Esophagus mucosa (tissue), 1 donor: ENCODE data around the gene DESI2. TPM values are rescaled to one million over a fixed set of nuclear protein-coding genes. Genes with fewer than 3 reads are reported as not detected.
A peak's percentile ranks its signal among the peaks of the same experiment; 100 is the strongest.

Source experiments
- ATAC-seq: fragments of 200-7000 bp; cut with Tn5 transposase; one replicate; pipeline ENCODE4 v1.9.1; 2020
- total RNA-seq: library from RNA; stranded (reverse); gene quantifications from one replicate; pipeline ENCODE4 v1.2.4, GENCODE V29; 2023
- donor health status: DM: yes; HTN: yes; CAD: no.

DESI2 gene
- 17.0 TPM for total RNA-seq

GRCh38 chr1:244652623-244653438 lies at the start of gene DESI2:
Gene DESI2 (plus strand): TSS chr1:244653126. CDS start chr1:244653314, 188 bp downstream.
- ATAC-seq = peak; percentile 99

GRCh38 chr1:244603498-244603897 lies 49.4 kb upstream of the DESI2 start:
- ATAC-seq = no peak

GRCh38 chr1:244605835-244606370 lies 47.0 kb upstream of the DESI2 start:
- no peak for ATAC-seq

GRCh38 chr1:244614113-244614836 lies 38.7 kb upstream of the DESI2 start:
- ATAC-seq = peak; percentile 35

- no peak for ATAC-seq
Observed at GRCh38 chr1:244614879-244615278, 38.0 kb upstream of the DESI2 start.

- no peak for ATAC-seq
Observed at GRCh38 chr1:244615301-244615700, 37.6 kb upstream of the DESI2 start.

GRCh38 chr1:244626709-244627108 lies 26.2 kb upstream of the DESI2 start:
- no peak for ATAC-seq

GRCh38 chr1:244628789-244629188 lies 24.1 kb upstream of the DESI2 start:
- ATAC-seq = no peak

GRCh38 chr1:244633140-244633539 lies 19.8 kb upstream of the DESI2 start:
- ATAC-seq = no peak

- ATAC-seq = no peak
Observed at GRCh38 chr1:244634546-244634945, 18.4 kb upstream of the DESI2 start.

GRCh38 chr1:244636488-244637259 lies 16.3 kb upstream of the DESI2 start:
- no peak for ATAC-seq

- ATAC-seq = no peak
Observed at GRCh38 chr1:244639561-244639960, 13.4 kb upstream of the DESI2 start.

- no peak for ATAC-seq
Observed at GRCh38 chr1:244640917-244641316, 12.0 kb upstream of the DESI2 start.

- no peak for ATAC-seq
Observed at GRCh38 chr1:244642526-244642925, 10.4 kb upstream of the DESI2 start.

- no peak for ATAC-seq
Observed at GRCh38 chr1:244642988-244643387, 9.9 kb upstream of the DESI2 start.

GRCh38 chr1:244645414-244645813 lies 7.5 kb upstream of the DESI2 start:
- ATAC-seq = no peak

- ATAC-seq = no peak
Observed at GRCh38 chr1:244645890-244646289, 7.0 kb upstream of the DESI2 start.

GRCh38 chr1:244647819-244648218 lies 5.1 kb upstream of the DESI2 start:
- ATAC-seq = no peak

GRCh38 chr1:244651956-244652622 lies 837 bp upstream of the DESI2 start:
- no peak for ATAC-seq

GRCh38 chr1:244653439-244654107 lies 647 bp downstream of the DESI2 start:
- ATAC-seq = no peak
